ENCODE results near the gene BDKRB2. TPM values are rescaled to one million over a fixed set of nuclear protein-coding genes. Genes with fewer than 3 reads are reported as not detected.

The BDKRB2 gene
- total RNA-seq, 1 experiment from 2014 or later = 0.21 TPM

GRCh38 chr14:96207686-96208085 lies 3.0 kb downstream of the BDKRB2 start:
- H3K36me3 ChIP-seq (ENCODE audit: insufficient read depth, low read length, poor library complexity, severe bottlenecking) = no peaks in the 10 kb centered on the region
- DNase-seq (ENCODE audit: low spot score) = no peak
- intact Hi-C loops (cut with micrococcal nuclease; ENCODE audit: unreplicated experiment) = no loop called here
- no peak overlapping the region for H3K27ac ChIP-seq (ENCODE audit: low read depth, low read length, poor library complexity, severe bottlenecking)
- no peaks in the 10 kb centered on the region for H3K27me3 ChIP-seq (replicated peaks; ENCODE audit: insufficient read depth, low read depth, low read length, poor library complexity)
- no TSS peak for BruUV-seq (replicated peaks)
- no peak overlapping the region for H3K4me3 ChIP-seq (ENCODE audit: low read depth, low read length, poor library complexity, severe bottlenecking)
- TF ChIP-seq, protein P1, sequence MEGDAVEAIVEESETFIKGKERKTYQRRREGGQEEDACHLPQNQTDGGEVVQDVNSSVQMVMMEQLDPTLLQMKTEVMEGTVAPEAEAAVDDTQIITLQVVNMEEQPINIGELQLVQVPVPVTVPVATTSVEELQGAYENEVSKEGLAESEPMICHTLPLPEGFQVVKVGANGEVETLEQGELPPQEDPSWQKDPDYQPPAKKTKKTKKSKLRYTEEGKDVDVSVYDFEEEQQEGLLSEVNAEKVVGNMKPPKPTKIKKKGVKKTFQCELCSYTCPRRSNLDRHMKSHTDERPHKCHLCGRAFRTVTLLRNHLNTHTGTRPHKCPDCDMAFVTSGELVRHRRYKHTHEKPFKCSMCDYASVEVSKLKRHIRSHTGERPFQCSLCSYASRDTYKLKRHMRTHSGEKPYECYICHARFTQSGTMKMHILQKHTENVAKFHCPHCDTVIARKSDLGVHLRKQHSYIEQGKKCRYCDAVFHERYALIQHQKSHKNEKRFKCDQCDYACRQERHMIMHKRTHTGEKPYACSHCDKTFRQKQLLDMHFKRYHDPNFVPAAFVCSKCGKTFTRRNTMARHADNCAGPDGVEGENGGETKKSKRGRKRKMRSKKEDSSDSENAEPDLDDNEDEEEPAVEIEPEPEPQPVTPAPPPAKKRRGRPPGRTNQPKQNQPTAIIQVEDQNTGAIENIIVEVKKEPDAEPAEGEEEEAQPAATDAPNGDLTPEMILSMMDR (conservative IDR thresholded peaks at IDR 0.05; ENCODE audit: low read depth, low read length) = no peak
- TF ChIP-seq EZH2 (IDR thresholded peaks at IDR 0.05; ENCODE audit: borderline replicate concordance, low read depth, low read length, poor library complexity, severe bottlenecking) = no peak
- peaks cover 10% of the 10 kb centered on the region for H3K4me1 ChIP-seq (ENCODE audit: insufficient read depth, low read length, poor library complexity, severe bottlenecking)
- ChIA-PET POLR2A (ENCODE audit: low non-redundant PET) (interaction anchor here (0.5 kb wide), 1 partner anchor 1136 kb away, joined by 3 read pairs; no protein-coding TSS in a partner anchor), CTCF (no interaction called here)
- peaks cover 3% of the 10 kb centered on the region for H3K9me3 ChIP-seq (ENCODE audit: low read depth, low read length, poor library complexity, severe bottlenecking)

DNA sequence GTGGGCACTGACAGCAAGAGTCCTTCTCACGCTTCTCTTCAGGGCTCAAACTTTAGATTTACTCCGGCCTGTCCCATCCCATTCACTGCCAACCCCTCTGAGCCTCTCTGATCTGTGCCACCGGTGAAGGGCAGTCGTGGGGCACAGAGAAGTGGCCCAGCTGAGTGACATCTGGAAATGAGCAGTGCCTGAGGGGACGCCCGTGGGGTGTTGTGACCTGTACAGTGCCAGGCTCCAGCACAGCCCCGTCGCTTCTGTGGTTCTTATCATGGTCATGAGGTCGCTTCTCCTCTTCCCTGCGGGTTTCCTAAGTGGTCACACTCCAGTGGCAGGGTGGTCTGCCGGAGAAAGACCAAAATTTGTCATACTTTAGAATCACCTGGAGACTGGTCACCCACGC lies 4.1 kb downstream of the BDKRB2 start:
- intact Hi-C loops (cut with micrococcal nuclease; ENCODE audit: unreplicated experiment) = no loop called here
- Histone ChIP-seq H3K36me3 (ENCODE audit: insufficient read depth, low read length, poor library complexity, severe bottlenecking) (no peaks in the 10 kb centered on the region), H3K9me3 (ENCODE audit: low read depth, low read length, poor library complexity, severe bottlenecking) (peaks cover 3% of the 10 kb centered on the region), H3K4me3 (ENCODE audit: low read depth, low read length, poor library complexity, severe bottlenecking) (no peak overlapping the region), H3K27me3 (replicated peaks; ENCODE audit: insufficient read depth, low read depth, low read length, poor library complexity) (no peaks in the 10 kb centered on the region), H3K4me1 (ENCODE audit: insufficient read depth, low read length, poor library complexity, severe bottlenecking) (peaks cover 10% of the 10 kb centered on the region), H3K27ac (ENCODE audit: low read depth, low read length, poor library complexity, severe bottlenecking) (no peak overlapping the region)
- ChIA-PET POLR2A (ENCODE audit: low non-redundant PET) (no interaction called here), CTCF (no interaction called here)
- no peak for DNase-seq (ENCODE audit: low spot score)
- BruUV-seq (replicated peaks) = no TSS peak
- TF ChIP-seq, protein P1 (conservative IDR thresholded peaks at IDR 0.05; ENCODE audit: low read depth, low read length) = no peak
- TF ChIP-seq EZH2 (IDR thresholded peaks at IDR 0.05; ENCODE audit: borderline replicate concordance, low read depth, low read length, poor library complexity, severe bottlenecking) = no peak

DNA sequence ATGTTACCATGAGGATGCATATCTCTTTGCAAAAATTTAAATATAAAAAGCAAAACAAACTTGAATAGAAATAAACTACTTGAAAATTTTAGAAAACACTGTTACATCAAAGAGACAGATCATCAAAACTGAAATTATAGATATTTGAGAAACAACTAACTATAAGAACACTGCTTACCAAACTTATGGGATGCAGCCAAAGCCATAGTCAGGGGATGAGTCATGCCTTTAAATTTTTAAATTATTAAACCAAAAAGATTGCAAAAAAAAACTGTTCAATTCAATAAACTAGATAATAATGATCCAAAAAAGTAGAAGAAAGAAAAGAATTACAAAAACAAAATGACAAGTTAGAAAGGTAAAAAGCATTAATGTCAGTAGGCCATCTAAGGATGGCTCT lies 7.5 kb downstream of the BDKRB2 start:
- ChIA-PET CTCF (no interaction called here), POLR2A (ENCODE audit: low non-redundant PET) (no interaction called here)
- no peaks in the 10 kb centered on the region for H3K27me3 ChIP-seq (replicated peaks; ENCODE audit: insufficient read depth, low read depth, low read length, poor library complexity)
- peaks cover 3% of the 10 kb centered on the region for H3K9me3 ChIP-seq (ENCODE audit: low read depth, low read length, poor library complexity, severe bottlenecking)
- H3K36me3 ChIP-seq (ENCODE audit: insufficient read depth, low read length, poor library complexity, severe bottlenecking) = no peaks in the 10 kb centered on the region
- intact Hi-C loops (cut with micrococcal nuclease; ENCODE audit: unreplicated experiment) = no loop called here
- H3K4me3 ChIP-seq (ENCODE audit: low read depth, low read length, poor library complexity, severe bottlenecking) = no peak overlapping the region
- TF ChIP-seq EZH2 (IDR thresholded peaks at IDR 0.05; ENCODE audit: borderline replicate concordance, low read depth, low read length, poor library complexity, severe bottlenecking) = no peak
- TF ChIP-seq, protein P1 (conservative IDR thresholded peaks at IDR 0.05; ENCODE audit: low read depth, low read length) = no peak
- no peak overlapping the region for H3K27ac ChIP-seq (ENCODE audit: low read depth, low read length, poor library complexity, severe bottlenecking)
- no peak for DNase-seq (ENCODE audit: low spot score)
- BruUV-seq (replicated peaks) = no TSS peak
- H3K4me1 ChIP-seq (ENCODE audit: insufficient read depth, low read length, poor library complexity, severe bottlenecking) = no peaks in the 10 kb centered on the region

Measured in A673 (cell line).